HG02623 (cell line): ENCODE data around the gene BTG1.

Experiments
- ATAC-seq: cut with Tn5 transposase; IDR thresholded peaks from one replicate; pipeline ENCODE4 v1.9.1; 2021; ENCODE audit warnings: moderate library complexity; ENCODE audit not compliant: unreplicated experiment

Gene BTG1

GRCh38 chr12:92105676-92106075 lies 40.0 kb downstream of the BTG1 start:
- no peak for ATAC-seq

GRCh38 chr12:92105110-92105509 lies 40.5 kb downstream of the BTG1 start:
- ATAC-seq: no peak

GRCh38 chr12:92102606-92103005 lies 43.0 kb downstream of the BTG1 start:
- no peak for ATAC-seq

GRCh38 chr12:92098594-92099380 lies 46.9 kb downstream of the BTG1 start:
- no peak for ATAC-seq

DNA sequence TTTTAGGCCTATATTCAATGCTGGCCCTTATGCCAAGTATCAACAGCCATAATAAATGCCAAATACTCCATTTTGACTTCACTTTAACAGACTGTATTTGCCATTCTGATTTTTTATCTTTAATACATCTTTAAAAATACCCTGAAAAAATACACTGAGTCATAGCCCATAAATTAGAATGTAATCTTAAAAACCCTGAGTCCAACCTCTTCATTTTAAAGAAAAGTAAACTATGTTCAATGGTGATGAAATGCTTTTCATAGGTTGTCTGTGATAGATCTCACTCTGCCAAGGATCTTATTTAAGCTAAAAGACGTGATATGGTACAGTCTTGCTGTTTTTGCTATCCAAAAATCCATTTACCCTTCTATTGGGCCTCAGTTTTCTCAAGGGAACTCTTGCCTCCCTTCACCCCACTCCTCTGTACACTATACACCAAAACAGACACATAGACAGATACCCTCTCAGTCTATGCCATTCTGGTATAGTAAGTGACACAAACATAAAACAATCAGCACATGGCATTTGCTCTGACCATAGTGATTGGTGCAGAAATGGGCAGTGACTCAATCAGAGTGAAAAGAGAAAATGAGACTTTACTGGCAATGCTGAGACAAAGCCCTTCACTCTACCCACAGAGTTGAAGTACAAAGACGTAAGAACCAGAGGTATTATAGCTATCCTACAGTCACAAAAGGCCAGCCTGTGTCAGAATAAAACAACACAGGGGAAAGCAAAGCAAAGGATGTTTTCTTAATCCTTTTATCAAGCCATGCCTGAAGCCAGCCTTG lies 49.1 kb downstream of the BTG1 start:
- no peak for ATAC-seq

DNA sequence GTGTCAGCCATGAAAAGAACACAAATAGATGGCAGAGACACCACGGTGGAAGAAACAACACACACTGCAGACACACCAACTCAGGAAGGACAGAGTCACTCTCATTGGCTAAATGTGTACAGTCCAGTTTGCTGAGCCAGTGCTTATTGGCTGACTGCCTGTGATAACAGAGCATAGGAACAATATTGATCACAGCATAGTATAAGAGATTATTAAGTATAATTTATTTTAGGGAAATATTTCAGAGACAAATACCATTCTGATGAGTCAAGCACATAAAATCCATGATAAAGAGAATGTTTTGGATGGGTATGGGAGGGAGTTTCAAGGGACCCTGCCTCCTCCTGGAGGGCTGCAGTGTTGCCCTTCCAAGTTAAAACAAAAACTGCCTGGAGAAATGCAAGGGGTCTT lies 50.9 kb downstream of the BTG1 start:
- ATAC-seq: no peak

- ATAC-seq: peak; percentile 49
Observed at GRCh38 chr12:92094301-92094700, 51.3 kb downstream of the BTG1 start.
